Measurements from ENCODE around the gene MPST.

MPST gene

DNA sequence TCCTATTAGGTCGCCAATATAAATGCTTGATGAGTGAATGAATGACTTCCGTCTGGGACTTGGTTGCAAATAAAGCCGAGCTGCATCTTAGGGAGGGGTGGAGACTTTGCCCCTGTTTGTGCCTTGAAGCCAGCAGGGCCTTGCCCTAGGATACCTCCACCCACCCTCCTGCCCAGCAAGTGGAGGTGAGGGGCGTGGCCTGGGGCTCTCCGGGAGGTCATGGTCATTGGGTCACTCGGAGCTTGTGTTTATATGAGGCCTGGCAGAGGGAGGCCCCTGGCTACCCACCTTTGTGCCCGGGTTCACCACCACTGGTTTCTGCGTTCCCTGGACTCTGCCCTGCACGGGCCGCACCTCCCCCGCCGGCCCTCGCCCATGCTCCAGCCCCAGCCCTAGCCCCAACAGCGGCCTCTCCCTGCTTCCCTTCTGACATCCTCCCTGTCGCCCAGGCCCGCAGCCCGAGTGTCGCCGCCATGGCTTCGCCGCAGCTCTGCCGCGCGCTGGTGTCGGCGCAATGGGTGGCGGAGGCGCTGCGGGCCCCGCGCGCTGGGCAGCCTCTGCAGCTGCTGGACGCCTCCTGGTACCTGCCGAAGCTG is 4.3 kb downstream of the MPST start:
- no peak for DNase-seq

DNA sequence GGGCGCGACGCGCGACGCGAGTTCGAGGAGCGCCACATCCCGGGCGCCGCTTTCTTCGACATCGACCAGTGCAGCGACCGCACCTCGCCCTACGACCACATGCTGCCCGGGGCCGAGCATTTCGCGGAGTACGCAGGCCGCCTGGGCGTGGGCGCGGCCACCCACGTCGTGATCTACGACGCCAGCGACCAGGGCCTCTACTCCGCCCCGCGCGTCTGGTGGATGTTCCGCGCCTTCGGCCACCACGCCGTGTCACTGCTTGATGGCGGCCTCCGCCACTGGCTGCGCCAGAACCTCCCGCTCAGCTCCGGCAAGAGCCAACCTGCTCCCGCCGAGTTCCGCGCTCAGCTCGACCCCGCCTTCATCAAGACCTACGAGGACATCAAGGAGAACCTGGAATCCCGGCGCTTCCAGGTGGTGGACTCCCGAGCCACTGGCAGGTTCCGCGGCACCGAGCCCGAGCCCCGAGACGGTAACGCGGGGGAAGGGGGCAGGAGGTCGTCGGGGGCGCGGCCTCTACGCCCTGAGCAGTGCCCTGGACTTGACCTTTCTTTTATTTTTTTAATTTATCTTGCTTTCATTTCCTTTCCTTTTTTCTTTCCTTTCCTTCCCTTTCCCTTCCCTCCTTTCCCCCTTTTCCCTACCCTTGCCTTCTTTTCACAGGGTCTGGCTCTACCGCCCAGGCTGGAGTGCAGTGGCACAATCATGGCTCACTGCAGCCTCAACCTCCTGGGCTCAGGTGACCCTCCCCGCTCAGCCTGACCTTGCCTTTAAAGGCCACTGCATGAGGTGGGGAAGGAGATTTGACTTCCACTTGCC is 5.0 kb downstream of the MPST start:
- DNase-seq: no peak

GRCh38 chr22:37025500-37026070 is 6.0 kb downstream of the MPST start:
- DNase-seq: no peak

- DNase-seq: no peak
Observed at GRCh38 chr22:37026325-37026724, 6.8 kb downstream of the MPST start.

- DNase-seq: no peak
Observed at GRCh38 chr22:37027556-37027955, 8.0 kb downstream of the MPST start.

DNA sequence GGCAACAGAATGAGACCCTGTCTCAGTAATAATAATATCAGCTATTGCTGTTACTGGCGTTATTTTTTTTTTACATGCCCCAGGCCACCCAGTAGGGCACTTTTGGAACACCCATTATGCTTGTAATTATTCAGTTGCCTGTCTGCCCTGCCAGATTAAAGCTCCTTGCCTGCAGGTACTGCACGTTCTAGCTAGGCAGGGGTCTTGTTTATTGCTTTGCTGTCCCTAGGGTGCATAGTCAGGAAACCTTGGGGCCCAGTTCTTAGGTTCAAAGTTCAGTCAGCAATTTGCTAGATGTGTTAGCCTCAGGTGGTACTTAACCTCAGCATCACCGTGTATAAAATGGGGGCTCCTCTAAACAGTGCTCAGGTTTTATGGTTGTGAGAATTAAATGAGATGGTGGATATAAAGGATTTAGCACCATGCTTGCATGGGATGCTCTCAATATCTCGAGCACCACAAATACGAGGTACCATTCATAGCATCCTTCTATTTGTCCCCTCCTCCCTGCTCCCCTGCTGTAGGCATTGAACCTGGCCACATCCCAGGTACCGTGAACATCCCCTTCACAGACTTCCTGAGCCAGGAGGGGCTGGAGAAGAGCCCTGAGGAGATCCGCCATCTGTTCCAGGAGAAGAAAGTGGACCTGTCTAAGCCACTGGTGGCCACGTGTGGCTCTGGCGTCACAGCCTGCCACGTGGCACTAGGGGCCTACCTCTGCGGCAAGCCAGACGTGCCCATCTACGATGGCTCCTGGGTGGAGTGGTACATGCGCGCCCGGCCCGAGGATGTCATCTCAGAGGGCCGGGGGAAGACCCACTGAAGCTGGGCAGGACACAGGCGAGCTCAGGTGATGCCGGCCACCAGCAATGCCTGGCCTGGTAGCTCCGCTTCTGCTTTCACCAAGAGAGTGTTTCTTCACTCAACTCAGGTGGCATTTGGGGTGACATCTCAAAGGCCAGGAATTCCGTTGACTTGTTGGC is 9.4 kb downstream of the MPST start:
- DNase-seq: no peak

DNA sequence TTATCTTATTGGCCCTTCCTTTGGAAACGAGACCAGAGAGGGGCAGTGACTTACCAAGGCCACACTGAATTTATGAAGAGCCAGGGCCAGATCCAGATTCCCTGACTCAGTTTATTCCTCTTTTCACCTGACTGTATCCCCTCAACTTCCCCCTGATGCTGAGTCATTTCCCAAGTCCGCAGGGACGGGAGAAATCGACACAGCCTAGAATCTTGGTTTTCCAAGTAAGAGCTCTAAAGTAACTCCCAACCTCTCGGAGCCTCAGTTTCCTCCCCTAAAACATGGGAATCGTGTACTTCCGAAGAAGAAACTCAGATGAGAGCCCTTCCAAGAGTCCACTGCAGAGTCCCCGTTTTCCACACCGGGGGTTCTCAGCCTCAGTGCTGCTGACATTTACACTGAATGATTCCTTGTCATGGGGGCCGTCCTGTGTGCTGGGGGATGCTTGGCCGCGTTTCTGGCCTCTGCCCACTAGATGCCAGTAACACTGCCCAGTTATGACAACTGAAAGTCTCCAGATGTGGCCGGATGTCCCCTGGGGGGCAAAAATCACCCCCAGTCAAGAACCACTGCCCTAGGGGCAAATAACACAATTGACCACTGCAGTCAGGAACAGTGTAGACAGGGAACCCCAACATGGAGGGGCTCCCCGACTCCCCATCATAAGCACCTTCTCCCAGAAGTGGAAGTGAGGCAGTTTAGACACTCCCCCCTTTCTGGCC is 11.2 kb downstream of the MPST start:
- no peak for DNase-seq

GRCh38 chr22:37032134-37032534 is 12.6 kb downstream of the MPST start:
- no peak for DNase-seq

GRCh38 chr22:37032535-37033460 is 13.3 kb downstream of the MPST start:
- DNase-seq: no peak

- DNase-seq: no peak
Observed at GRCh38 chr22:37033605-37034430, 14.3 kb downstream of the MPST start.

DNA sequence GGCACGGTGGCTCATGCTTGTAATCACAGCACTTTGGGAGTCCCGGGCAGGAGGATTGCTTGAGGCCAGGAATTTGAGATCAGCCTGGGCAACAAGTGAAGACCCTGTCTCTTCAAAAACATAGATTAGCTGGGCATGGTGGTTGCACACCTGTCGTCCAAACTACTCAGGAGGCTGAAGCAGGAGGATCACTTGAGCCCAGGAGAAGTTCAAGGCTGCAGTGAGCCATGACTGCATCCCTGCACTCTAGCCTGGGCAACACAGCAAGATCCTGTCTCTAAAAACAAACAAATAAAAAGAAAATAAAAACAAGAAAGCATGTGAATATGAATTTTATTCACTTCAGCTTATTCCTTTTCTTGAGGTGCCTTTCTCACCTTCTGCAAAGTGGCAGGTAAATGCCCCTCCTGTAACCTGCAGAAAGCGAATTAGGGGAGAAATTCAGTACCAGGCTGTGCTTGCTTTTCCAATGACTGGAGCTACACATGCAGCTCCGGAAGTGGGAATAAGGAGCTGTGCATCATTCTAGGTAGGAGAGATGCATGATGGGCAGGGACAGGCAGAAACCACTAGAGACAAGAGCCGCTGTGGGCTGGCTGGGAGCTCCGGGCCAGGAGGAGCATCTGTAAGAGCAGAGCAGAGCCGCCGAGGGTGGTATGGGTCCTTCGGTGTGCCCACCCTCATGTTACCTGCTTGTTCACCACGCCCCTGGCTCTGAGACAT is 17.3 kb downstream of the MPST start:
- no peak for DNase-seq

DNA sequence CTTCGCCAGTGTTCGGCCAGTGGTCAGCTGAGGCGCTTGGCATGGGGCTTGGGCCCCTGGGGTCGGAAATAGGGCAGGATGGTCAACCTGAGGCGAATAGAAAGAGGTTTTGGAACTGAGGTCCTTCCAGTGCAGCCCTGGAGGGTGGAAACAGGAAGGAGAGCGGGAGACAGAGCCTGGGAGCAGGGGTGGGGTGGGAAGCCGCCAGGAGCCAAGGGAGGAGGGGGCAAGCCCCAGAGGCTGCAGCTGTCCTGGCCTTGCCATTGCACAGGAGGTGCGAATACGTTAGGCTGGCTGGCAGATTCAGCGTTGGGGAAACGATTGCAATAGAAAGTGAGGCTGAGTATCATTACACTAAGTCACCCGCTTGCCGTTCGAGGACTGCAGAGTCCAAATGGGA is 18.1 kb downstream of the MPST start:
- no peak for DNase-seq

GRCh38 chr22:37039466-37039865 is 19.9 kb downstream of the MPST start:
- DNase-seq: no peak

- no peak for DNase-seq
Observed at GRCh38 chr22:37043209-37043827, 23.8 kb downstream of the MPST start.

DNA sequence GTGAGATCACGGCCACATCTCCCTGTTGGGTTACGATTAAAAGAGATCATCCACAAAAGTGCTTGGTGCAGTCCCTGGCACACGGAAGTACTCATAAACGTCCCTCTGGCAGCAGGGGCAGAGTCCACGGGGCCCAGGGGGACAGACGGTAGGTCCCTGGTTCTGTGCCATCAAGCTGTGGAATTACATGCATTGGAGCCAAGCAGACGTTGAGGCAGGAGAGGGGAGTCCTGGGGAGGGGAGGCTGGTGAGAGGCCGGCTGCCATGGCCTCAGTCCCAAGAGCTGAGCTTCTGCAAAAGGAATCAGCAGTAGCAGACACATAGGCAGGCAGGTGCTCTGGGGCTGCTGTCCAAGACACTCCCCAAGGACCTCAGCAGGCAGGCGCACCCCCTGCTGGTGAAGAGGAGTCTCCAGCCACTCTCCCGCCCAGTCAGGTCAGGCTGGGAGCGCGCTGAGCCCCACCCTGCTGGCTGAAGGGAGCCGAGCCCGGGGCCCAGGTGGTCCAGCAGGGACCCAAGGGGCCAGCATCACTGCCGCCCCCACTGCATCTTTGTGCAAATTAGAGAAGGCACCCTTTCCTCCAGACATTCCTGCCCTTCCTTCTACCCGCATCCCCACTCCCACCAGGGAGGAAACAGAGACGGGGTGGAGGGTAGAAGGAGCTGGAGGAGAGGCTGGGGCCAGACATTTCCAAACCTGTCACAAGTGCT is 24.4 kb downstream of the MPST start:
- peak; percentile 73 for DNase-seq

- no peak for DNase-seq
Observed at GRCh38 chr22:37044634-37045625, 25.4 kb downstream of the MPST start.

DNA sequence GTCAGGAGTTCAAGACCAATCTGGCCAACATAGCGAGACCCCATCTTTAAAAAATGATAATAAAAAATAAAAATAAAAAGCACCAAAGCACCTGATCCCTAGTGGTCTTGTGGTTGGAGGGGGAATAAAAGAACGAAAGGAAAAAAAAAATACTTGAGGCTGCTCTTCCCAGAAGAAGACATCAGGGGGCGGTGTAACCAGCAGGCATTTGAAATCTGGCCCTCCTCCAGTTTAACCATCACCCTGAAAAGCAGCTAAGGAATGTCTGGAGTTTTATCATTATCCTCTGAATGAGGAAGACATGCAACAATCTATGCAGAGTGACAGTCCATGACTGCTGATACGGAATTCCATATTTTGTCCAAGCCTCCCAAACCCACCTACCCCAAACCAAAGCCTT is 26.4 kb downstream of the MPST start:
- peak; percentile 23 for DNase-seq

Data from activated CD4-positive, alpha-beta T cell treated with anti-CD3 and anti-CD28 coated beads, Interleukin-2, Interleukin-6, amounts not matched to agents 100 ng/mL and 50 ng/mL, durations not matched to agents 16 hours and 8 hours (primary cell).